GM18505 (cell line): ENCODE data around the gene PPP1R3G.
A peak's percentile ranks its signal among the peaks of the same experiment; 100 is the strongest.

Experiments used
- ATAC-seq: cut with Tn5 transposase; IDR thresholded peaks from one replicate; pipeline ENCODE4 v1.9.1; 2021; ENCODE audit not compliant: unreplicated experiment
- POLR2A ChIP-seq: IDR thresholded peaks from 4 replicates; pipeline ENCODE4 v1.6.1; 2011; ENCODE audit warnings: borderline replicate concordance; ENCODE audit not compliant: insufficient read depth, insufficient read length; ENCODE audit errors: extremely low read depth

Gene PPP1R3G

GRCh38 chr6:5084781-5085647 is at the start of gene PPP1R3G:
PPP1R3G (plus strand) TSS chr6:5085341; CDS start chr6:5085486, 145 bp downstream.
- peak; percentile 60 for ATAC-seq
- TF ChIP-seq POLR2A: peak; percentile 16

- ATAC-seq: no peak
- TF ChIP-seq POLR2A: no peak
Measured at GRCh38 chr6:5036269-5036668, 48.9 kb upstream of the PPP1R3G start.

DNA sequence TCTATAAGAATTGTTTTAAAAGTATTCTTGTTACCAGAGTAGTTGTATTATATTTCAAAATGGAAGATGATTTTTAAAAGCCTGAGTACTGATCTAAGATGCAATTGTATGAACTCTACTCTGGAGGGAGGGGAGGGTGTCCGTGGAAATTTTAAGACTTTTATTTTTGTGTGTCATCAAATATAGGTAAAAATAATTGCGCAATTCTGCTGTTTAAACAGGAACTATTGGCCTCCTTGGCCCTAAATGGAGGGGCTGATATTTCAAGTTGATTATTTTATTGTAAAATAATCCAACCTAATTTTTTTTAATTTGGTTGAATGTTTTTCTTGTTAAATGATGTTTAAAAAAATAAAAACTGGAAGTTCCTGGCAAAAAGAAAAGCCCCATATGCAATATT is 43.2 kb upstream of the PPP1R3G start:
- ATAC-seq: no peak
- no peak for TF ChIP-seq POLR2A

DNA sequence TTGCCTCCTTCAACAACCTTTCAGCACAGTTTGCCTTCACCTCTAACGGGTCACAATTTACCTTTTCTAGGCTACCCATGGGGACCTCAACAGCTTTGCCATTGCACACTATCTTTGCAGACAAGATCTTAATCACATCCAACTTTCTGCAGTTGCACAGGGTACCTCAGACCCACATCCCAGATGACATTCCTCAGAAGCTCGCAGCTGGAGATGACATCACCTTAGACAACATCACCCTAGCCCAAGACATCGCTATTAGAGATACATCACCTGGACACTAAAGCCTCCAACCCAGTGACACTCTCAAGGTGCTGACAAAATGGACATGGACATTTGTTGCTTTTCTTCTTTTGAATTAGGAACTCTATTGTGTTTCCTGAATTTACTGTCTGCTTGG is 42.7 kb upstream of the PPP1R3G start:
- TF ChIP-seq POLR2A: no peak
- ATAC-seq: no peak

DNA sequence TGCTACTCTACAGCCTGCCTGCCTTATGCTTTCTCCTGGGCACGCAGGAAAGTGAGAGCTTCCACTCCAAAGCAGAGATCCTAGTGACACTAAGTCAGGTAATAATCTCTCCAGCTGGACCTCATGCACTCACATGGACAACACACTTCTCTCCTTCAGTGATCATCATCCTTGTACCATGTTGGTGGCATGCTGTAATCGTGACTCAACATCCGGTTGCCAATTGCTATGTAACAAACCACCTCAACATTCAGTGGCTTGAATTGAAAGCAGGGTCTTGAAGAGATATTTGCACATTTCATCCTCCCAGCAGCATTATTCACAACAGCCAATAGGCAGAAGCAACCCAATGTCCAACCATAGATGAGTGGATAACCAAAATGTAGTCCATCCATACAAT is 40.3 kb upstream of the PPP1R3G start:
- TF ChIP-seq POLR2A: no peak
- no peak for ATAC-seq

GRCh38 chr6:5045416-5045815 is 39.7 kb upstream of the PPP1R3G start:
- ATAC-seq: no peak
- no peak for TF ChIP-seq POLR2A

DNA sequence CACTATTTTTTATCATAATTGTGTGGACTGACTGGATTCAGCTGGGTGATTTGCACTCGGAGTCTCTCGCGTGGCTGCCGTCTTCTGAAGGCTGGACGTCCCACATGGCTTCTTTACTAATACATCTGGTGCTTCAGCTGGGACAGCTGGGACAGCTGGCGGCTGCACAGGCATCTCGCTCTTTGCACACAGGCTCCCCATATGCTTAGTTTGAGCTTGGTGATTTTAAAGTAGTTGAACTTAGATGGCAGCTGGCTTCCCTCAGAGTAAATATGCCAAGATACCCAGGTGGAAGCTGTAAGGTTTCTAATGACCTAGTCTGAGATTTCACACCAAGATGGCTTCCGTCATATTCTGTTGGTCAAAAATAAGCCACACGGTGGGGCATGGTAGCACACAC is 38.7 kb upstream of the PPP1R3G start:
- TF ChIP-seq POLR2A: no peak
- no peak for ATAC-seq

DNA sequence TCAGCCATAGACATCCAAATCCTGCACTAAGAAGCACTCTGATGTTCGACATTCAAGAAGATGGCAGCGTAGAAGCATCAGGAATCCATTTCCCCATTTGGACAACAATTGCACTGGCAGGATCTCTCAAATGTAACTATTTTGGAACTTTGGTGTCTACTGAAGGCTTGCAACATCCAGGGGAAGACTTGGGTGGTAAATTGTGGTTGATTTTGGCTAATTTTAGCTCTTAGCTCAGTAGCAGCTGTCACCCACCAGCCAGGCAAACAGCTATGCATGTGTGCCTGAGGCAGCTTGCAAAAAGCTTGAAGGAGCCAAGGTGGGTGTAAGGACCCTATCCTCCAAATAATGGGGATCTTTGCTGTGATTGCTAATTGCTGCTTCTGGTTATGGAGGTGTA is 35.1 kb upstream of the PPP1R3G start:
- TF ChIP-seq POLR2A: no peak
- no peak for ATAC-seq

DNA sequence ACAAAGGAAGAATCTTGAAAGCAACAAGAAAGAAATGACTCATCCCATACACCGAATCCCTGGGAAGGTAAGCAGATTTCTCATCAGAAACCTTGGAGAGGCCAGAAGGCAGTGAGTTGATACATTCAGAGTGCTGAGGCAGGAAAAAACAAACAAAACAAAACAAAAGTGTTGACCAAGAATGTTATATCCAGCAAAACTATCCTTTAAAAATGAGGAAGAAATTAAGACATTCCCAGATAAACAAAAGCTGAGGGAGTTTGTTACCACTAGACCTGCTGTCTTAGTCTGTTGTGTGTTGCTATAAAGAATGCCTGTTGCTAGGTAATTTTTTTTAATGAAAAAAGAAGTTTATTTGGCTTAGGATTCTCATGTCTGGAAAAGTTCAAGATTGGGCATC is 33.7 kb upstream of the PPP1R3G start:
- ATAC-seq: no peak
- no peak for TF ChIP-seq POLR2A

- ATAC-seq: no peak
- no peak for TF ChIP-seq POLR2A
Measured at GRCh38 chr6:5053038-5053437, 32.1 kb upstream of the PPP1R3G start.

DNA sequence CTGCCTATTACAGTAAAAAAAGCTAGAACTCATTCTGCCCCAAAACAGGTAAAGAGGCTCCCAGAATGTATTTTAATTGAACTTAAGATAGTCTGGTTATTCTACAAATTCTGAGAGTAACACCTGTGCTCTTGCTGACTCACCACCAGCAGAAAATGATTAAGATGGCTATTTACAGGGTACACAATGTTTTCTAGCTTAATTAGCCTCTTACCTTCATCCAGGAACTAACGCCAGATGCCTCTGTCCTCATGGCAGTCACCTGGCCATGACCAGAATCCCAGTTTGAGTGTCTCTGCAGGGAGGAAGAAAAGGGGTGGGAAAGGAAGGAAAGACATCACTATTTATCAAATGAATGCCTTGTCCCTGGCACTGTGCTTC is 31.3 kb upstream of the PPP1R3G start:
- TF ChIP-seq POLR2A: no peak
- no peak for ATAC-seq

- TF ChIP-seq POLR2A: no peak
- ATAC-seq: no peak
Measured at GRCh38 chr6:5054245-5054873, 30.8 kb upstream of the PPP1R3G start.

DNA sequence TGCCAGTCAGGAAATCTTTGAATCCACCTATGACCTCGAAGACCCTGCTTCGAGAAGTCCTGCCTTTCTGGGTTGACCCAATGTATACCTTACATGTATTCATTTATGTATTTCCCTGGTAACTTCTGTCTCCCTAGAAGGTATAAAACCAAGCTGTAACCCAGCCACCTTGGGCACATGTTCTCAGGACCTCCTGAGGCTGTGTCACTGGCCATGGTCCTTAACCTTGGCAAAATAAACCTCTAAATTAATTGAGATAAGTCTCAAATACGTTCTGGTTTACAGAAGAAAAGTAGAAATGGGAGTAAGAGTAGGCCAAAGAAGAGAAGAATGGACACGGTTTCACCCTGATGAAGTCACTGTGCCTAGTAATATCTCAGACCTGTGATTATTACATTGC is 30.0 kb upstream of the PPP1R3G start:
- no peak for ATAC-seq
- TF ChIP-seq POLR2A: no peak

DNA sequence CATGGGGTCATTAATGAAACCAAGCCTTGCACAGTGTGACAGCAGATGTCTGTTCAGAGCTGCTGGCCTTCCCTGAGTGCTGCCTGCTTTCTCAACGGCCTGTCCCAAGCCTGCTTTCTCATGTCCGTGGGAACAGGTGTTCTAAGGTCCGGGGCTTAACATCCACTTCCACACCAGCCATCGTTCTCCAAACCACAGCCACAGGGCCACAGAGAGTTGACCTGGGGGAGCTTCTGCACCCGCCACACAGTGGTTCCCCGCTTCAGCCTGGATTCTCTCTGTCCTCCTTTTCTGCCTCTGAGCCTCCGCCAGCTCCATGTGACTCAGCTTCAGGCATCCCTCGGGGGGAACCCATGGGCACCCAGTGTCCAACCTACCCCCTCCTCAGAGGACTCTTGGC is 26.9 kb upstream of the PPP1R3G start:
- TF ChIP-seq POLR2A: no peak
- no peak for ATAC-seq
